Activated T-cell treated with anti-CD3 and anti-CD28 coated beads for 4 hours (primary cell): Measurements from ENCODE around the gene EIF4B.
"Not testable (repeated sequence)": the region's sequence is repeated elsewhere in the genome, so short reads cannot be mapped to it uniquely, and the experiment has no call there.

ENCODE experiments used
- DNase-seq: peaks from one replicate; pipeline ENCODE4 v3.0.0-alpha.2; 2020

EIF4B gene

DNA sequence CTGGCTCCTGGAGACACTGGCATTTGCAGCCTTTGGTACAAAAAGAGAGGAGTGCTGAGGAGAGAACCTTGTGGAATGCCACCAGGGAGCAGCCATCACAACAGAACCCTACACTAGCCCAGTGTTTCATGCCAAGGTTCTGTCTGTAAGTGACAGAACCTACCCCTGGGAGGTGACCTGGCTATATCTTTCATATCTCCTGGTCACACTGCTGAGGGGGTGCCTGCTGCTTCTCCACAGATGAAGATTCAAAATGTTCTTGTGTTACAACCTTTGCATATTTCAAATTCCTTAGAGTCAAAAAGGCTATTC, 12.7 kb upstream of the EIF4B start:
- DNase-seq = no peak

DNA sequence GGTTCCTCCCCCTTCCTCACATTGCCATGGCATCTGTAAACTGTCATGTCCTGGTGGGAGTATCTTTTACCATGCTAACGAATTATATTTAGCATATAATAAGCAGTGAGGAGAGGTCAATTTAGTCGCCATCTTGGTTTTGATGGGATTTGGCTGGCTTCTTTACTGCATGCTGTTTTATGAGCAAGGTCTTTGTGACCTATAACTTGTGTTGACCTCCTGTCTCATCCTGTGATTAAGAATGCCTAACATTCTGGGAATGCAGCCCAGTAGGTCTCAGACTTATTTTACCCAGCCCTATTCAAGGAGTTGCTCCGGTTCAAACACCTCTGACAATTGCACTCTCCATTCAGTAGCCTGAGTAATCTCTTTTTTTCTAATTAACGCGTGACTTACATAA, 2.1 kb upstream of the EIF4B start:
- DNase-seq = no peak

DNA sequence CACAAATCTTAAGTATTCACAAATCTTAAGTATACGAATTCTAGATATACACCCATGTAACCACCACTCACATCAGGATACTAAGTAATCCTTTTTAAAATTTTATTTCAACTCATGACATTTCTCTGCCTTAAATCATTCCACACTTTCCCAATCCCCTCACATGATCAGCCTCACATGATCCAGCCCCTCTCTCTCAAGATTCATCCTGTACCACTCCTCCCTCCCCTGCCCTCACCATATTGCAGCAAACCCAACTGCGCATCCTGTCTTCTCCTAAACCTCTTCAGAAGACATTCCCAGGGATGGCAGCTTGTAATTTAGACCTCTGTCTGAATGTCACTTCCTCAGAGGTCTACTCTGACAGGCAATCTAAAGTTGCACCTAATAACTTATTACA, 1.7 kb upstream of the EIF4B start:
- DNase-seq = no peak

DNA sequence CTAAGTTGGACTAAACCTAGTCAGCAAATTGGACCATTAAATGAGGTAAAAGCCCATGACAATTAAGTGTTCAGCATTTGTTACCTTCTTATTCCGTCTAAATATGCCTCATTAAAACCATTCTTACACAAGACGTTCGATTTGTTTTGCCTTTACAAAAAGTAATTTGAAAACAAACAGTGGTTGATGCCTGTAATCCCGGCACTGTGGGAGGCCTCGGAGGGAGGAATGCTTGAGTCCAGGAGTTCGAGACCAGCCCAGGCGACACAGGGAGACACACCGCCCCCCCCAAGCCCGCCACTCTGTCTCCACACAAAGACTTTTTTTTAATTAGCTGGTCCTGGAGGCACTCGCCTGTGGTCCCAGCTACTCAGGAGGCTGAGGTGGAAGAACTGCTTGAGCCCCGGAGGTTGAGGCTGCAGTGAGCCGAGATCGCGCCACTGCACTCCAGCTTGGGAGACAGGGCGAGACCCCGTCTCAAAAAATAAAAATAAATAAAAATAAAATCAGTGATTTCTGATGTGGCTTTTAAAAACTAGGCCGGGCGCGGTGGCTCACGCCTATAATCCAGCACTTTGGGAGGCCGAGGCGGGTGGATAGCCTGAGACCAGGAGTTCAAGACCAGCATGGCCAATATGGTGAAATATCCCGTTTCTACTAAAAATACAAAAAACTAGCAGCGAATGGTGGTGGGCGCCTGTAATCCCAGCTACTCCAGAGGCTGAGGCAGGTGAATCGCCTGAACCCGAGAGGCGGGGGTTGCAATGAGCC, 856 bp upstream of the EIF4B start:
- DNase-seq = peak; percentile 5

DNA sequence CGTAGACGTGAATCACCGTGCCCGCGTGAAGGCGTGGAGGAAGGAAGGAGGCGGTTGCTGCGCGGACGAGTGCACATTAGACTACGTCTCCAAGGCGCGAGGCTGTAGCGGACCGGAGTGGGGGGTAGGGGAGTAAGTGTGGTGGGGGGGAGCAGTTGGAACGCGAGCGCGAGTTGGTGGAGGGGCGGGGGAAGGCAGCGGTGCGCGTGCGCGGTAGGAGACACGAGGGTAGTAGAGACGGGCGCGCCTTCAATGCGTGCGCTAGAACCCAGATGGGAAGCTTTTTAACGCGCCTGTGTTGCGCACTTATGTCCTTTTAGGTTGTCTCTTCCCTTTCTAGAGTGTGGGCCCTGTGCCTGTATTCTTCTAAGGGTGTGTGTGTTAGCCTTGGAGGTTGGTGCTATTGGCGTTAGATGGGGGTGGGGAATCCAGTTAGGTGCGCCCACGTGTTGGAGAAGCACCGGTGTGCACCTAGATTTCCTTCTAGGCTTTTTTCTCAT, 604 bp downstream of the EIF4B start:
- DNase-seq = peak; percentile 75

DNA sequence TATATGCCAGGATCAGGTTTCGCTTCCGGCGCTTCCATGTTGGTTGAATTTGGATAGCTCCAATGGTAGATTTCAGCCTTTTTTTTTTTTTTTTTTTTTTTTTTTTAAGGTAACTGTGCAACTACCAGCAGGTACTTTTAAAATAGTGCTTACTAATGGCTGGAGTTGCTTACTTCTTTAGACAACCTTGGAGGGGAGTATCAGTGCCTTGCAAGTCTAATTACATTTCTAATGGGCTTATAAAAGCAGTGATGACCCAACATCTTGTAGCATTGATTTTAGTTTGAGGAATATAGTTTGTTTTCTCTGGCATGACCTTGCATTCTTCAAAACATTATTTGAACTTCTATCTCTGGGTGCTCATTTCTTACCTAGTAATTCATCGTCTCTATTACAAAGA, 1.1 kb downstream of the EIF4B start:
- DNase-seq = no peak

DNA sequence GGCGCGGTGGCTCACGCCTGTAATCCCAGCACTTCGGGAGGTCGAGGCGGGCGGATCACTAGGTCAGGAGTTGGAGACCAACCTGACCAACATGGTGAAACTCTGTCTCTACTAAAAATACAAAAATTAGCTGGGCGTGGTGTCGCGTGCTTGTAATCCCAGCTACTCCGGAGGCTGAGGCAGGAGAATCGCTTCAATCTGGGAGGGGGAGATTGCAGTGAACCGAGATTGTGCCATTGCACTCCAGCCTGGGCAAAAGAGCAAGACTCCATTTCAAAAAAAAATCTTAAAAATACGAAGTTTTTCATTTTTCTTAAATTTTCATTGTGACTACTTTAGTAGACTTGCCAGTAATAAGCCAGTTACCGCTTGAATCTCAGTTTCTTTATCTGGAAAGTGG, 2.5 kb downstream of the EIF4B start:
- not testable (repeated sequence) for DNase-seq

DNA sequence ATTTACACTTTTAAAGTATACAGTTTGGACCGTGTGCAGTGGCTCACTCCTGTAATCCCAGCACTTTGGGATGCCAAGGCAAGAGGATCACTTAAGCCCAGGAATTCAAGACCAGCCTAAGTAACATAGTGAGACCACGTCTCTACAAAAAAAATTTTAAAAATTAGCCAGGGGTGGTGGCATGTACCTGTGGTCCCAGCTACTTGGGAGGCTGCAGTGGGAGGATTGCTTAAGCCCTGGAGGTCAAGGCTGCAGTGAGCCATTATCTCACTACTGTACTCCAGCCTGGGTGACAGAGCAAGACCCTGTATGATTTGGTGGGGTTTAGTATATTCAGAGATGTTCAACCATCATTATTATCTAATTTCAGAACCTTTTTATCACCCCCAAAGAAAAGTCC, 4.7 kb downstream of the EIF4B start:
- no peak for DNase-seq

DNA sequence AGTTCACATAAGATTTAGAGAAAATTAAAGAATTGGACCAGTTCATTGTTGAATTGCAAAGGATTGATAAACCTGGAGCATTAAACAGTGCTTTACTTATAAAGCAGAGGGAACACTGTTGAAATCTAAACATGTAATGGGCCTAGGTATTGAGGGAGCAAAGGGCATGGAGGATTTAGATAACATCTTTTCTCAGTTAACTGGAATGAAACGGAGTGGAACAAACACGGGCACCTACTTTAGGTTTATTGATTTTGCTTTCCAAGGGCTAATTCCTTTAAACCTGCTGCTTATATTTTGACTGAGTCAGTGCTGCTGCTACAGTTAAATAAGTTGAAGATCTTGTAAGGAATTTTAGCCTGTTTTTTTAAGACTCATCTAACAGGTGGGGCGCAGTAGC, 5.6 kb downstream of the EIF4B start:
- DNase-seq = no peak

DNA sequence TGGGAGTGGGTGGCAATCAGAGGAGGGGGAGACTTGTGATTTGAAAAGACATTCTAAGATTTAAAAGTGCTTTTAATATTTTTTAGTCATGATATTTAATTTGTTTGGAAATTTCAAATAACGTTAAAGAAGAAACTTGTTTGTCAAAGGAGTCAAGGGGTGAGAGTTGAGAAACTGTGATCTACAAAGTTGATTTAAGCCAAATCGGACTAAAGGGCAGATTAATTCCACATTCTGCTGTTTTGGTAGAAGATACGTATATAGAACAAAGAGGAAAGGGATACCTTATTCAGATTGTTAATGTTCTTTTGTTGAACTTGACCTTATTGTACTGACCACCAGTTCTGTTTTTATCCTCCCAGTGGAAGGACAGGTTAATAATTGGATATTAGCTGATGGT, 6.7 kb downstream of the EIF4B start:
- no peak for DNase-seq

DNA sequence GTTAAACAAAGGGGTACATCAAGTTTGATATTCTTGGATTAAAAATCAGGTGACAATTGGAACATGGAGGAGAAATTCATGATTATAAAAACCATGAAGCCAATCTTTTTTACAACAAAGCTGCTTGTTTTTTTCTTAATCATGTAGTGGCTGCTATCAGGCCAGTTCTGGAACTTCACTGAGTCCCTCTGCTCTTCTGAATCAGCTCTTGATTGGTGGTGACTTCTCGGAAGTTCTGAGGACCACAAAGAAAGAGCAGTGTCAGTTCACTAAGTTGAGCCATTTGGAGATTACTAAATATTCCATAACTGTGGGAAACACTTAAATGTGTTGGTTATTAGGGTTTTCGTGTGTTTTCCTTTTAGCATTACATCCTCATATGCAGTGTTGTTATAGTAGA, 8.5 kb downstream of the EIF4B start:
- DNase-seq = no peak

DNA sequence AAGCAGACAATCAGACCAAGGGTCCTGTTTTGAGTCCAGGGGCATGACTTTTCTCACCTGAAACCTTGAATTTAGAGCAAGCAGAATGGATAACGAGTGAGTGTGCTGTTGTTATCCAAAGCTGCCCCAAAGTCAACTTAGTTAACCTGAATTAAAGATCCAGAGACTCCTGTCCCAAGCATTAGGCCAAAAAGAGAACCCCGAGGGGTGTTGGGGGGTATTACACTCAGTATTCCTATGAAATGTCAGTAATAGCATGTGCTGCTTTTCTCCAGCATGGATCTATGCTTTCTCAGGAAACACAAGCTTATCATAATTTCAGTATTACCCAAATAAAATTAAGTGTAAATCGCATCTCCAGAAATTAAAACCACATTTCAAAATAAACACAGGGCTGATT, 19.0 kb downstream of the EIF4B start:
- DNase-seq = no peak

DNA sequence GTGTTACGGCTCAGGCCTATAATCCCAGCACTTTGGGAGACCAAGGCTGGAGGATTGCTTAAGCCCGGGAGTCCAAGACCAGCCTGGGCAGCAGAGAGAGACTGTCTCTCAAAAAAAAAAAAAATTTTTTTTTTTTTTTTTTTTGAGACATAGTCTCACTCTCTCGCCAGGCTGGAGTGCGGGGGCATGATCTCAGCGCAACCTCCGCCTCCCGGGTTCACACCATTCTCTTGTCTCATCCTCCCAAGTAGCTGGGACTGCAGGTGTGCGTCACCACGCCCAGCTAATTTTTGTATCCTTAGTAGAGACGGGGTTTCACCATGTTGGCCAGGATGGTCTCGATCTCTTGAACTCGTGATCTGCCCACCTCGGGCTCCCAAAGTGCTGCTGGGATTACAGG, 20.8 kb downstream of the EIF4B start:
- DNase-seq = not testable (repeated sequence)

DNA sequence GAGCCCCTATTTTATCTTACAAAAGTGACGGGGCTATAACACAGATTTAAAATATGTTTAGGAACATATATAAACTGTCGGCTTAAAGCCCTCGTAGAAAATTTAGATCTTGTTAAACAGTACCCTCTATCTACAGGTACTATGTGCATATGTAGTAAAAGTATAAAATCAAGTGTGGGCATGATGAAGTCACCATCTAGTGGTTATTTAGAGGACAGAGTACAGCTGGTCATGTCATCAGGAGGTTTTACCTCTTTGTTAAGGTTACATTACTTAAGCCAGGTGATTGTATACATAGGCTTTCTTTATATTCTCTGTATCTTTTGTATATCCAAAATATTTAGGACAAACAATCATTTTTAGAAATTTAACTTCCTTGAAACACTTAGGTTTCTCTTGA, 25.4 kb downstream of the EIF4B start:
- no peak for DNase-seq

DNA sequence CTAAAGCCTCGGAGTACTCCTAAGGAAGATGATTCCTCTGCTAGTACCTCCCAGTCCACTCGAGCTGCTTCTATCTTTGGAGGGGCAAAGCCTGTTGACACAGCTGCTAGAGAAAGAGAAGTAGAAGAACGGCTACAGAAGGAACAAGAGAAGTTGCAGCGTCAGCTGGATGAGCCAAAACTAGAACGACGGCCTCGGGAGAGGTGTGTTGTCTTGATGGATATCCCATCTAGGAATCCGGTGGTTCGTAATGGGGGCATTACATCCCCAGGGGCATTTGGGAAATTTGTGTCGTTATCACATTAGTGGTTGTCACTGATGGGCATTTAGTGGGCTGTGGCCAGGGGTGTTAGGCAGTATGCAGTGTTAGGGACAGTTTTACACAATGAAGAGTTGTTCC, 27.6 kb downstream of the EIF4B start:
- not testable (repeated sequence) for DNase-seq

DNA sequence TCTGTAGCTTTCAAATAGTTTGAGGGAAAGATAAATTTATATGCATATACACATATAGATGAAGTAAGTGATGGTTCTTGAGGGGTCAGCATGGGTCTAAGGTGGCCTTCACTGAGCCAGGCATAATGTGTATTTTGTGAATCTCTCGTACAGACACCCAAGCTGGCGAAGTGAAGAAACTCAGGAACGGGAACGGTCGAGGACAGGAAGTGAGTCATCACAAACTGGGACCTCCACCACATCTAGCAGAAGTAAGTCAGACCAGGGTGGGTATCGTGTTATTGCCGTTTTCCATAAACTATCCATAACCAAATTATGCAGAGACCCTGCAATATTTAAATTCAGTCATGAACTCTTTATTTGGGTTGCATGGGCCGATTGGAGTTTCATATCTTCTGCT, 28.2 kb downstream of the EIF4B start:
- DNase-seq = no peak

DNA sequence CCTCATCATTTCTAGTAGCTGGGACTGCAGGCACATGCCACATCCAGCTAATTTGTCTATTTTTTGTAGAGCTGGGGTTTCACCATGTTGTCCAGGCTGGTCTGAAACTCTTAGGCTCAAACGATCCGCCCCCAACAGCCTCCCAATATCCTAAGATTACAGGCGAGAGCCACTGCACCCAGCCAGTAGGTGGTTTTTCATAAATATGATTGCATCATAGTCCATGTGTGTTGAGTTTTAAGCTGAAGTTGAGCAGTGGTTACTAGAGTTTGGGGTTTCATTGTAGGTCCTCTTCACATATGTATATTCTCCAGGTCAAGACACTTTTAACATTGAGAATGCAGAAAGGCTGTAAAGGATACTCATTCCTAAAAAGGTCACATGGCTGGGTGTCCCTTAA, 30.5 kb downstream of the EIF4B start:
- no peak for DNase-seq

DNA sequence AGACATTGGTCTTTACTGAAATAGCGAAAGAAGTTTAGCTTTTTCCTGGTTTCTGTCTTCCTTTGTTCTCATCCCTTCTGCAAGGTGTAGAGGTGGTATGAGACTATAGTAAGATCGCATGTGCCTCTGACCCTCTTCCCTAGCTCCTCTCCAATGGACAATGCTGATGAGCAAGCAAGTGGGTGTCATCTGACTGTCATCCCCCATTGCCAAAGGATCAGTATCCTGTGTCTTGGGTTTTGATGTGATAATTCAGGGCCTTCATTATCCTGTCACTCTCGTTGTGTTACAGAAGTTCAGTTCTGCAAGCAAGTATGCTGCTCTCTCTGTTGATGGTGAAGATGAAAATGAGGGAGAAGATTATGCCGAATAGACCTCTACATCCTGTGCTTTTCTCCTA, 33.6 kb downstream of the EIF4B start:
- no peak for DNase-seq

DNA sequence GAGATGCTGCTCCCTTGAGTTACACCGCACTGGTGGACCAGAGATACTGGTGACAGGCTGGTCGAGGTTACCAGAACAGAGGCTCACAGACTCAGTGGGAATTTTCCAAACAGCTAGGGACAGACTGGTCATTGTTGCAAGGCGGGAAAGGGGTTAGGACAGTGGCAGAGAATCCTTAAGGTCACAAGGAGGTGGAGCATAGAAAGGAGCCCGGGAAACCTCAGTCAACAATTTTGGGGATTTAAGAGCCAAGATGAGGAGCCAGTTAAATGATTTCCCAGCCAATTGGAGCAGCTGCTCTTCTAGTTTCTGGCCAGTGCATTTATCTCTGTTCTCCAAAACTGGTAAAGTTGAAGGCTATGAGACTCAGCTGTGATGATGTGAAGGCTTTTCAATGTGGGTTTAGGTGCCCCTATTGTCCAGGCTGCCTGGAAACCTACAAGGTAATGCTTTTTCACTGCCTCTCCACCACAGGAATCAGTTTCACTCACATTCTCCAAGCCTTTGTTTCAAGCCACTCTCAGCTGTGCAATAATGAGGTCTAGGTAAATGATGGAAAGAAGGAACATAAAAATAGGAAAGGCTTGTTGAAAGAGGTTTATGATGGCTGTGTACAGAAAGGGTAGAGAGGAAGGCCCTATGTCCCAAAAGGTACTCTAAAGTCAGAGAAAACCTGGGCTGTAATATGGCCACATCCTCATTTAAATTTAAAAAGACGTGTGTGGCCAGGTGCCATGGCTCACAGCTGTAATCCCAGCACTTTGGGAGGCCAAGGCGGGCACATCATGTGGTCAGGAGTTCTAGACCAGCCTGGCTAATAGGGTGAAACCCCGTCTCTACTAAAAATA, 36.6 kb downstream of the EIF4B start:
- no peak for DNase-seq

DNA sequence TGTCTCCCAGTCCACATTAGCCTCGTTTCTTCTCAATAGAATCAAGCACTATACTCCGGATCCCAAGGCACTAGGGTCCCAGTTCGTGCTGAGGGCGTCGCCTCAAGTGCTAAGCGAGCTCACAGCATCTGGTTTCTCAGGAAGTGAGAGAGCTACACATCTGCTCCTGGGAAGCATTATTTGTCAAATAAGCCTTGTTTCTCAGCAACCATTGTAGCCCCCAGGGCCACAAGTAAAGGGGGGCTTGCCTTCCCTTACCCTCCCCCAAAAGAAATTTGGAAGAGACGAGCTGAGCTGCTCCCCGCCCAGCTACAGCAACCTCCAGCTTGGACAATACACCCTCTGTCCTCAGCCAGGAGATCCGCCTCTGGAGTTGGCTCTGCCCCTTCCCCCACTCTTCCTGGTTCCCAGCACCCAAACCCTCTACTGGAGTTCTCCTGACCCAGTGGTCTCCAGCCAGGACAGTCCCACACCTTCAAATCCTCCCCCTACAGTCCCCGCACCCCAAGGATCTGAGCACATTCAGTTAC, 37.9 kb downstream of the EIF4B start:
- DNase-seq = no peak

DNA sequence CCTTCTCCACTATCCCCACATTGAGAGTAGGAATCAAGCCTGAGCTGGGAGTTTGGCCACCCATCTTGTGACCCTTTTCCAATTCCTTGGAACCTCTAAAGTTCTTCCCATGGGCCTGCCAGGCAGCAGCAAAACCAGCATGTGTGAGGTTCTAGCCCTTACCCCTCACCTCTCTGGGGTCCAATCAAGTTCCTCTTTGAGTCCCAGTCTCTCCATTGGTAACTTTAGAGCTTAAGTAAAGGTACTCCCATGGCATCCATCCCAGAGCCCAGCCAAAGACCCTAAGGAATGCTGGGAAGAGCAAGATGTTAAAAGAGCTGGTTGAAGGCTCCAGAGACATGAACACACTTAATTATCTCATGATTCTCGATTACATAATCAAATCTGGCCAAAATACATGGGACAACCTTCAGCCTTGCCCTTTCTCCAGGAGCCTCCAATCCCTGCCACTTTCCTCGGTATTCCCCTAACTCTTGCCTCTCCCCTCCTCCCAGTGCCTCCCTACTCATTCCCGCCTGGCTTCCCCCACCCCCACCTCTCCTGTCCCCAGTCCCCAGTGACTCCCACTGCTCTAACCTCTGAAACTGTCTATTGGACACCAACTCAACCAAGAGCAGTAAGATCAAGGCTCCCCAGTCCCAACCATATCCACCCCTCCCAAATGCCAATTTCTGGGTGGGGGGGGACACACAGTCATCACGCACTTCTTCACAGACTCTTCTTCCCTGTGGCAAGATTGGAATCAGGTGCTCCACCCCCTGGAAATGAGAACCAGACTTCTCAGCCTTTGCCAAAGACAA, 38.8 kb downstream of the EIF4B start:
- DNase-seq = no peak

DNA sequence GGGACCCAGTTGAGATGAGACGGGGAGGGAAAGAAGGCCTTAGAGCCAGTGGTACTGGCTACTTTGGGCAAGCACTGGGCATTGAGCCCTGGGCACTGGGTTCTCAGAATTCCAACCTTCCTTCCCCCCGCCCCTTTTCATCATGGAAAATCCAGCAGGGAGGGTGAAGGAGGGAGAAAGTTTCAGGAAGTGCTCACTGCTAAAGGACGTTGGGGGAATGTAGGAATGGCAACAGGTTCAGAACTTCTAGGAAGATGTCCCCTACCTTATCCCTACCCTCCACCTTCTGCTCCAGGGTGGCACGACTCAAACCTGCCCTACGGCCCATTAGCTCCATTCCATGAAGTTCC, 39.4 kb downstream of the EIF4B start:
- no peak for DNase-seq

DNA sequence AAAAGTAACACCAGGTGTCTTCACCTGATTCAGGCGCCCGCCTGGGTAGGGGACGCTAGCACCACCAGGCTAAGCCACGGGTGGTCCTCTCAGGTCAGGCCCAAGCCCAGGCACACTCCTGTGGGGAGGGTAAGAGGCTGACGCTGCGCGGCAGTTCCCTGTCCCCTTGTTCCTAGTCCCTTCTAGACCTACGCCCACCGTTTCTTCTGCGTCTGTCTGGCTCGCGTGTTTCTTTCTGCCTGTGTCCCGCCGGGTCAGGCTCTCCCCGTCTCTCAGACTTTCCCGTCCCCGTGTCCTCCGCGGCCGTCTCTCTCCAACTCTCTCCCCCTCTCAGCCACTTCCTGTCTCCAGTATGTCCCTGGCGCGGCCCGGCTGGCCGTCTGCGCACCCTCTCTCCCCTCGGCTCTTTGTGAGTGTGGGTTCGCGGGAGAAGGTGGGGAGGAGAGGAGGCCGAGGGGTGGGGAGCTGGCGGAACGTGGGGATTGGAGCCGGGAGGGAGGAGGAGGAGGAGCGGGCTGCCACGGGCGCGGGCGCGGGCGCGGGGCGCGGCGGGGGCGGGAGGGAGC, 40.5 kb downstream of the EIF4B start:
- peak; percentile 28 for DNase-seq
